ENCODE measurements around the gene SCN7A. TPM values are rescaled to one million over a fixed set of nuclear protein-coding genes. Genes with fewer than 3 reads are reported as not detected.

Gene SCN7A
- total RNA-seq, 2 donors from 2014 or later: not detected

Other genes starting within 250 kb of the SCN7A start
- gene SCN9A, start 118.3 kb downstream of the SCN7A start, total RNA-seq: under 1 TPM in 1 of 2 donors, not detected in 1; 0.10 TPM

Measured in activated naive CD4-positive, alpha-beta T cell treated with anti-CD3 and anti-CD28 coated beads, Interleukin-2, amount 50 U/mL, for 72 hours (primary cell).